SK-N-MC (cell line): ENCODE measurements around the gene TUBGCP3.

ENCODE experiments used
- DNase-seq: peaks from one replicate; pipeline ENCODE4 v3.0.0-alpha.2; 2011; ENCODE audit warnings: low read depth, low spot score
- H3K27ac ChIP-seq: fragments of 200-600 bp; sonication (generic); 2 replicates; pipeline ENCODE4 v1.5.1; 2016; ENCODE audit warnings: mixed run types
- H3K36me3 ChIP-seq: fragments of 200-600 bp; sonication (generic); 2 replicates; pipeline ENCODE4 v1.6.1; 2017; ENCODE audit warnings: antibody characterized with exemption, low read length, mixed read lengths; ENCODE audit not compliant: insufficient read depth
- H3K4me3 ChIP-seq: fragments of 200-600 bp; sonication (generic); 2 replicates; pipeline ENCODE4 v1.5.1; 2016
- H3K9ac ChIP-seq: fragments of 200-600 bp; sonication (generic); 2 replicates; pipeline ENCODE4 v1.8.0; 2017; ENCODE audit warnings: mixed run types, mixed read lengths; ENCODE audit not compliant: insufficient read length
- H3K9me3 ChIP-seq: fragments of 200-600 bp; sonication (generic); 2 replicates; pipeline ENCODE4 v1.6.1; 2017; ENCODE audit warnings: low read depth, mild to moderate bottlenecking, antibody characterized with exemption, low read length, moderate library complexity, mixed read lengths
- EZH2 ChIP-seq: fragments of 200-600 bp; sonication (generic); IDR thresholded peaks from one replicate; pipeline ENCODE4 v1.6.1; 2017; ENCODE audit warnings: antibody characterized with exemption
- FOXP2 ChIP-seq: optimal IDR thresholded peaks from 2 replicates; pipeline ENCODE3; 2011; ENCODE audit warnings: mild to moderate bottlenecking, moderate library complexity; ENCODE audit not compliant: insufficient read depth; ENCODE audit errors: extremely low read length, control extremely low read depth
- POLR2AphosphoS5 ChIP-seq: IDR thresholded peaks from 2 replicates; pipeline ENCODE4 v1.6.1; 2012; ENCODE audit warnings: mild to moderate bottlenecking, low read depth, low read length, borderline replicate concordance

TUBGCP3 gene

DNA sequence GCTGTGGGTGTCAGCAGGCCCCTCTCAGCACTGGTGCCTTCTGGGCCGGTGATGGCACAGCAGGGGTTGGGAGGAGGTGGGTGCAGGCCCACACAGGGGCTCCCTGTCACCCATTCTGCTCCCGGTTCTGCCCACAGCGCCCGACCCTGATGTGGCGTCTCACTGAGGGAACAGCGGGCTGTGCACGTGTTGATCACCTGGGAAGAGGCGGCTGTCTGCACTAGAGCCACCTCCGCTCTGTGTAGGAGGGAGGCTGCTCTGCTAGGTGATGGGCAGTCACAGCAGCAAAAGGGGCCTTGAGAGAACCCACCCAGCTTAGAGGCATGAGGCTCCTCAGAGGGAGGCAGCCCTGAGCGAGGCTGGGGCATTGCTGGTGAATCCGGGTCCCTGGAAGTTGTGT, 39.2 kb upstream of the TUBGCP3 start:
- no peaks in the 10 kb centered on the region for H3K36me3 ChIP-seq
- no peak for TF ChIP-seq EZH2
- TF ChIP-seq POLR2AphosphoS5 = no peak
- no peak for TF ChIP-seq FOXP2
- no peak overlapping the region for H3K9ac ChIP-seq
- H3K9me3 ChIP-seq = no peaks in the 10 kb centered on the region
- no peak for DNase-seq
- H3K27ac ChIP-seq = no peak overlapping the region
- no peak overlapping the region for H3K4me3 ChIP-seq

DNA sequence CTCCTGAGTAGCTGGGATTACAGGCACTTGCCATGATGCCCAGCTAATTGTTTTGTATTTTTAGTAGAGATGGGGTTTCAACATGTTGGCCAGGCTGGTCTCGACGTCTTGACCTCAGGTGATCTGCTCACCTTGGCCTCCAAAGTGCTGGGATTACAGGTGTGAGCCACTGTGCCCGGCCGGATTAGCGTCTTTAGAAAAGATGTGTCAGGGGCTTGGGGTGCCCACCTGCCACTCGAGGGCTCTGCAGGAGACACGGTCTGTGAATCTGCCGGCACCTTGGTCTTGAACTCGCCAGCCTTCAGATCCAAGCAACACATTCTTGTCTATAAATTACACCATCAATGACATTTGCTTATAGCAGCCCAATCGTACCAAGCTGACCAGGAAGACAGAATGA, 38.8 kb upstream of the TUBGCP3 start:
- Histone ChIP-seq H3K9ac (no peak overlapping the region), H3K27ac (no peak overlapping the region), H3K36me3 (no peaks in the 10 kb centered on the region), H3K9me3 (no peaks in the 10 kb centered on the region), H3K4me3 (no peak overlapping the region)
- DNase-seq = no peak
- no peak for TF ChIP-seq POLR2AphosphoS5

DNA sequence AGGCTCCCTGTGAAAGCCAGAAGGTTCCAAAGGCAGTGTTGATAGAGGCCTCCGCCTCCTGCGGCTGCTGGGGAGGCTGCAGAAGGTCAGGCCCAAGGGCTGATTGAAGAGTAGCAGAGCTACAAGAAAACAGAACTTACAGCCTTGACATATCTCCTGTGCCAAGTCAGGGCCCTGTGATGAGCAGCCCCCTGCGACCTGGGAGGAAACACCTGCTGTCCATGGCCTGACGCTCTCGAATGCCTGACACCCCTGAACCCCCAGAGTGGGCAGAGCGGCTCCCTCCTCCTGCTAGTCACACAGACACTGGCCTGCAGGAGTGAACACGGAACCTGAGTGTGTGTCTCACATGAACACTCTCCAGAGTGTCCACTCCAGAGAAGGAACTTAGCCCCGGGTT, 38.2 kb upstream of the TUBGCP3 start:
- no peaks in the 10 kb centered on the region for H3K9me3 ChIP-seq

DNA sequence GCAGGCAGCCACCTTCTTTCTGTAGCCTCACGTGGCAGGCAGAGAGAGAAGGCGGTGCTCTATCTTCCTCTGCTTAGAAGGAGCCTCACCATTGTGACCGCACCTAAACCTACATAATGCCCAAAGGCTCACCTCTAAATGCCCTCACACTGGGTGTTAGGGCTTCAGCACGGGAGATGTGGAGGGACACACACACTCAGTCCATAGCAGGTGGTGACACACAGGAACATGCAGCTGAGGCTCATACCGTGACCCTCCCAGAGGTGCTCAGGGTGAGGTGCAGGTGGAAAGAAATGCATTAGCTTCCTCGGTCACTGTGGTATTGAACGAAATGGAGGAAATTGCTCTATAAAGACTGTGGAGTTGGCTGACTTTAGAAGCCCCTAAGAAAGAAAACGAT, 37.7 kb upstream of the TUBGCP3 start:
- no peaks in the 10 kb centered on the region for H3K9me3 ChIP-seq
- no peak overlapping the region for H3K27ac ChIP-seq
- no peak for DNase-seq
- no peaks in the 10 kb centered on the region for H3K36me3 ChIP-seq
- no peak overlapping the region for H3K9ac ChIP-seq
- no peak overlapping the region for H3K4me3 ChIP-seq
- TF ChIP-seq POLR2AphosphoS5 = no peak
- TF ChIP-seq FOXP2 = no peak
- TF ChIP-seq EZH2 = no peak

More for the DNA sequence above, 38.2 kb upstream of the TUBGCP3 start:
- Histone ChIP-seq H3K9ac (no peak overlapping the region), H3K4me3 (no peak overlapping the region), H3K27ac (no peak overlapping the region), H3K36me3 (no peaks in the 10 kb centered on the region)
- DNase-seq = no peak
- no peak for TF ChIP-seq FOXP2
- no peak for TF ChIP-seq POLR2AphosphoS5
- no peak for TF ChIP-seq EZH2

DNA sequence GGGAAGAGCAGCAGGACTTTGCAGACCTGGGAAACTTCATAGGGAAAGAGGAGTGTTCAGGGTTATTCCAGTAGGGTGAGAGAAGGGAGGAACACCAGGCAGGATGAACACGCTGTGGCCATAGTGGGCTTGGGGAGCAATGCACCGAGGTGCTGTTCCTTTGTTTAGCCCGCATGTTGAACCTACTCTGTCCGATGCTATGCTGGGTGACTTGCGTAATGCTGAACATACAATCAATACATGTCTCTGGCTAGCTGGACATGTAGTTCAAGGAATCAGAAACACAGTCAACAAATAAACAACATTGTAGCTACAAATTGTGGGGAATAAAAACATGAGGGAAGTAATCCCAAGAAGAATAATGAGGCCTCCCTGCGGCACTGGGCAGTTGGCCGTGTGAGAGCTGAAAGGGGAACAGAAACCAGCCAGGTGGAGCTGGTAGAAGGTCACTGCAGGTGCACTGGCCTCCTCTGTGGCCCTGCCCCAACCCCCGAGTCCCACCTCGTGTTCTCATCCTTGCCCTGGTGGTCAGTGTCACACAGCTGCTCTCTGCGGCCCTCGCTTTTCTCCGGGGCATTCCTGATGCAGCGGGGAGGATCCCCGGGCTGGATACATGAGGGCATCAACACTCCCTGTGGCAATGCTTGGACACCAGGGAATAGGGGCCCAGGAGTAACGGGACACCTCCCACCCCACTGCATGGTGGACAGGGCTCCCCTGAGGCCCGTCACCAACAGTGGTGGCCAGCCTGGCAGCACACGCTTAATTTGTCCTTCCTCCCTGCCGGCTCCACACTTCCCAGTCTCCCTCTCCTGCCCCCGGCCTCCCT, 36.9 kb upstream of the TUBGCP3 start:
- no peak for DNase-seq
- Histone ChIP-seq H3K27ac (no peak overlapping the region), H3K9me3 (no peaks in the 10 kb centered on the region), H3K36me3 (no peaks in the 10 kb centered on the region), H3K9ac (no peak overlapping the region), H3K4me3 (no peak overlapping the region)
- no peak for TF ChIP-seq EZH2
- TF ChIP-seq POLR2AphosphoS5 = no peak
- TF ChIP-seq FOXP2 = no peak

DNA sequence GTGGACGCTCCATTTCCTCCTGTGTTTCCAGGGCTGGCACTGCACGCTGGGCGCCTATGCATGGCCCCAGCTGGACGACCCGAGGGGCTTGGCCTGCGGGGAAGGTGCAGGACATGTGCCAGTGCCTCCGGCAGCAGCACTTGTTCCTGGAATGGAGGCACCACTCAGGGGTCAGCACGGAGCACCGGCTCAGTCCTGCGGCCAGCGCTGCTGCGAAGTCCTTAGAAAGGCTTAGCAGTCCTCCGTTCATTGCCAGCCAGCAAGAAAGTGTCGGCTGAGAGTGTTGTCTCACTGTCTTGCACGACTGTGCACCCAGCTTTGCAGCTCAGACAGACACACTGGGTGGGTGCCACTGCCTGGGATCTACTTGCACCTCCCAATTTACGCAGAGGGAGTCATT, 36.1 kb upstream of the TUBGCP3 start:
- no peaks in the 10 kb centered on the region for H3K36me3 ChIP-seq
- TF ChIP-seq EZH2 (no peak), FOXP2 (no peak), POLR2AphosphoS5 (no peak)
- H3K27ac ChIP-seq = no peak overlapping the region
- no peak overlapping the region for H3K4me3 ChIP-seq
- H3K9ac ChIP-seq = no peak overlapping the region
- DNase-seq = no peak
- no peaks in the 10 kb centered on the region for H3K9me3 ChIP-seq

DNA sequence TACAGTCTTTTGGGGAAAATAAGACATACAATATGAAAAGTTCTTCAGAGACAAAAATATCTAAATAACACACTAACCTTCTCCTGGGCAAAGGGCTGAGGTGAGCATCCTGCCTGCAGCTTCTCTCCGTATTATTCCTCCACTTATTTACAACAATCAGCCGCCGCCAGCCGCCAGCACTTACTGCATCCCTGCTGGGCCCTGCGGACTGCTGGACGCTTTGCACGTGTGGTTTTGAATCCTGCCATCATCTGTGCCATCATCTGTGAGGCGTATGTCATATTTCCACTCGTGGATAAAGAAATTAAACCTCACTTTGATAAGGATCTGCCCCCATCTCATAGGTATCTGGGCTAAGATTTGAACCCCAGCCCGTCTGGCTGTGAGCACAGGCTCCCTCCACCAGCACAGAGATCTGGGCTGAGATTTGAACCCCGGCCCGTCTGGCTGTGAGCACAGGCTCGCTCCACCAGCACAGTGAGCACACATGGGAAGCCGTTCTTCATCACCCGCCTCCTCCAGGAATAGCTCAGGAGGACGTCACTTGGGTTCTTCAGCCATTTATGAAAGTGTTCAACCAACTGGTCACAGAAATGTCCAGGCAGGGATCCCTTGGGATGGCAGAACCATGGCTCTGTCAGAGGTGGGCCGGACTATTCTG, 35.2 kb upstream of the TUBGCP3 start:
- Histone ChIP-seq H3K36me3 (no peaks in the 10 kb centered on the region), H3K27ac (no peak overlapping the region), H3K9ac (no peak overlapping the region), H3K4me3 (no peak overlapping the region), H3K9me3 (no peaks in the 10 kb centered on the region)
- DNase-seq = no peak
- TF ChIP-seq EZH2 = no peak
- no peak for TF ChIP-seq POLR2AphosphoS5
- TF ChIP-seq FOXP2 = no peak

DNA sequence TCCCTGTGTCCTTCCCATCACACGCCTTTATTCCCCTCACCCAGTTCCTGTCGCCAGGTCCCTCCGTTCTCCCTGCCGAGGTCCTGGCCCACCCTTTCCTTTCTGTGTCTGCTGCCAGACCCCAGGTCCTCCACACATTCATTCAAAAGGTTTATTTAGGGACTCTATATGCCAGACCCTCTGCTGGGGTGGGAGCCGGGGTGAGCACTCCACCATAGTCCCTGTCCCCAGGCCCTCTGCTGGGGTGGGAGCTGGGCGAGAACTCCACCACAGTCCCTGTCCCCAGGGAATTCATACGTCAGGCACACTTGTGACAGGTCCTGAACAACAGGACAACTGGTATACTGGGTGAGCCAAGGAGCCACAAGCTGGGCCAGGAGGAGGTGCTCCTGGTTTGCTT, 34.4 kb upstream of the TUBGCP3 start:
- DNase-seq = no peak
- Histone ChIP-seq H3K27ac (no peak overlapping the region), H3K4me3 (no peak overlapping the region), H3K36me3 (no peaks in the 10 kb centered on the region), H3K9ac (no peak overlapping the region), H3K9me3 (no peaks in the 10 kb centered on the region)
- no peak for TF ChIP-seq POLR2AphosphoS5
- TF ChIP-seq FOXP2 = no peak
- TF ChIP-seq EZH2 = no peak
